Measurements from ENCODE around the gene GAL3ST3.

The GAL3ST3 gene, protein sequence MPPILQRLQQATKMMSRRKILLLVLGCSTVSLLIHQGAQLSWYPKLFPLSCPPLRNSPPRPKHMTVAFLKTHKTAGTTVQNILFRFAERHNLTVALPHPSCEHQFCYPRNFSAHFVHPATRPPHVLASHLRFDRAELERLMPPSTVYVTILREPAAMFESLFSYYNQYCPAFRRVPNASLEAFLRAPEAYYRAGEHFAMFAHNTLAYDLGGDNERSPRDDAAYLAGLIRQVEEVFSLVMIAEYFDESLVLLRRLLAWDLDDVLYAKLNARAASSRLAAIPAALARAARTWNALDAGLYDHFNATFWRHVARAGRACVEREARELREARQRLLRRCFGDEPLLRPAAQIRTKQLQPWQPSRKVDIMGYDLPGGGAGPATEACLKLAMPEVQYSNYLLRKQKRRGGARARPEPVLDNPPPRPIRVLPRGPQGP

DNA sequence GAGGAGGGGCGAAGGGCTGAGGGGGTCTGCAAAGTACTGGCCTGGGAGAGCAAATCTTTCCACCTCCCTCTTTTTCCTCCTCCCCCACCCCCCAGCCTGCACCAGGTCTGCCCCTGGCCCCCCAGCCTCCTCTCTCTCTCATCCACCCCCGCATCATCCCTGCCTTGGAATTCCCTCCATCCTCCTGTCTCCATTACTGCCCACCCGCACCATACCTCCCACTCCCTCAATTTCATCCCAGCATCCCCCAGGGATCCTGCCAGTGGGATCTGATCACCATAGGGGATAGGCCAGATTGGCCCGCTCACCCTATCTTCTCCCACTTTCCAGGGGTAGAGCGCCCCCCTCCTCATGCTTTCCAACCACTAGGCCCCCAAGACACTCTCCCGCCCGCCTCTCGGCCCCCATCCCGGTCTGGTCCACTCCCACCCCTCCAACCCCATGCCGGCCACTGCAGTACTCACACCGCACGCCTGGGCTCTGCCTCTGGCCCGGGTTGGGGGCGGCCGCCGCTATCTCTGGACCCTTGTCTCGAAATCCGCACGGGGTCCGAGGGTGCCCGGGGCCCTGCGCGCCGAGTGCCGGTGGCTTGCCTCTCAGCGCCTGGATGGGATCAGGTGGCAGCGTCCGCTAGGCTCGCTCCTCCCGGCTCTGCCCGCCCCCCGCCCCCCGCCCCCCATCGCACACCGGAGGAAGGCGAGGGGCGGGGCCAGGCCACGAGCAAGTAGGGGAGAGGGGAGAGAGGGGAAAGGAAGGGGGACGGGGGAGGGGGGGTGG lies at the start of gene GAL3ST3:
TSS of gene GAL3ST3 (minus strand) at position 615 of the 777 bp plus-strand sequence. CDS start 3,746 bp downstream, outside the sequence.
- TF ChIP-seq GATA2 (IDR thresholded peaks at IDR 0.05; ENCODE audit: low read depth, low read length) (no peak), GATA3 (IDR thresholded peaks at IDR 0.05; ENCODE audit: low read depth, low read length) (no peak)

DNA sequence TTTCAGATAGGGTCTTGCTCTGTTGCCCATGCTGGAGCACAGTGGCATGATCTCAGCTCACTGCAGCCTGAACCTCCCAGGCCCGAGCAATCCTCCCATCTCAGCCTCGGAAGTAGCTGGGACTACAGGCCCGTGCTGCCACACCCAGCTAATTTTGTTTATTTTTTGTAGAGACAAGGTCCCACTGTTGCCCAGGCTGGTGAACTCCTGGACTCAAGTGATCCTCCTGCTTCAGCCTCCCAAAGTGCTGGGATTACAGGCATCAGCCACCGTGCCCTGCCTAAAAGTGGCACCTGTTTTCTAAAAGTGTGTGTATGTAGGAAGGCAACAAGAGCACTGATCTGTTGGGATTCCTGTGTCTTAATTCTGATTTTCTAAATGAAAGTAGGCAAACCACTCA lies 41.3 kb upstream of the GAL3ST3 start:
- TF ChIP-seq GATA2 (IDR thresholded peaks at IDR 0.05; ENCODE audit: low read depth, low read length): no peak
- no peak for TF ChIP-seq GATA3 (IDR thresholded peaks at IDR 0.05; ENCODE audit: low read depth, low read length)

DNA sequence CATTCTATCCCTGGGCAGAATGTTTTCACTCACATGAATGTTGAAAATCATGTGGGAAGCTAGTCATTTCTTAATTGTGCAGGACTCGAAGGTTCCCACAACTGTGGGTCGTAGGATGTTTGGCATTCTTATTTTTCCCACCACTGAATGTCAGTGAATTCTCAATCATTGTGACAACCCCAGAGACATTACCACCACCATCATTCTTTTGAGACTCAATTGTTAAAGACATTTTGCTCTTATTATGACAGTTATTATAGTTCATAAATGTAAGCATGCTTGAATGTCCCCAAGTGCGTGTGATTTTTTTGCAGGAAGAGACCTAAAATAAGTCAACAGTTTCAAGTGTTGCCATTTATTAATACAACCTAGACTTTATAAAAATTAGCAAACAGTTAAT lies 40.1 kb upstream of the GAL3ST3 start:
- TF ChIP-seq GATA2 (IDR thresholded peaks at IDR 0.05; ENCODE audit: low read depth, low read length): no peak
- no peak for TF ChIP-seq GATA3 (IDR thresholded peaks at IDR 0.05; ENCODE audit: low read depth, low read length)

DNA sequence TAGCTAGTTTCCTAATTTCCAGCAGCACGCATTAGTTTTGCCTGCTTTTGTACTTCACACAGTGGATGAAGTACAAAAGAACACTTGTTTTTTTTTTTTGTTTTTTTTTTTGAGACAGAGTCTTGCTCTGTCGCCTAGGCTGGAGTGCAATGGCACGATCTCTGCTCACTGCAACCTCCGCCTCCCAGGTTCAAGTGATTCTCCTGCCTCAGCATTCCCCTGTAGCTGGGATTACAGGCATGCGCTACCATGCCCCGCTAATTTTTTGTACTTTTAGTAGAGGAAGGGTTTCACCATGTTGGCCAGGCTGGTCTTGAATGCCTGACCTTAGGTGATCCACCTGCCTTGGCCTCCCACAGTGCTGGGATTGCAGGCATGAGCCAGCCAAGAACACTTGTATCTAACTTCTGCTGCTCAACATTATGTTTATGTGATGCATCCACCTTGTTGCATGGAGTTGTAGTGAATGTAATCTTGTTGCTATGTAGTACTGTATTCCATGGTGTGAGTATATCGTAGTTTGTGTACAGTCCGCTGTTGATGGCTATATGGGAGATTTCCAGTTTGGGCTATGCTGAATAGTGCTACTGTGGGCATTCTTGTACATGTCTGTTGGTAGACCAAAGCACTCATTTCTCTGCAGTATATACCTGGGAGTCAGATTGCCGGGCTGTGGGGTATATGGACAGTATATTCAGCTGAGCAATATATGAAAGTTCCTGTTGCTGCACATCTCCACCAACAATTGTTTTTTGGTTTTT lies 38.4 kb upstream of the GAL3ST3 start:
- TF ChIP-seq GATA2 (IDR thresholded peaks at IDR 0.05; ENCODE audit: low read depth, low read length): no peak
- no peak for TF ChIP-seq GATA3 (IDR thresholded peaks at IDR 0.05; ENCODE audit: low read depth, low read length)

DNA sequence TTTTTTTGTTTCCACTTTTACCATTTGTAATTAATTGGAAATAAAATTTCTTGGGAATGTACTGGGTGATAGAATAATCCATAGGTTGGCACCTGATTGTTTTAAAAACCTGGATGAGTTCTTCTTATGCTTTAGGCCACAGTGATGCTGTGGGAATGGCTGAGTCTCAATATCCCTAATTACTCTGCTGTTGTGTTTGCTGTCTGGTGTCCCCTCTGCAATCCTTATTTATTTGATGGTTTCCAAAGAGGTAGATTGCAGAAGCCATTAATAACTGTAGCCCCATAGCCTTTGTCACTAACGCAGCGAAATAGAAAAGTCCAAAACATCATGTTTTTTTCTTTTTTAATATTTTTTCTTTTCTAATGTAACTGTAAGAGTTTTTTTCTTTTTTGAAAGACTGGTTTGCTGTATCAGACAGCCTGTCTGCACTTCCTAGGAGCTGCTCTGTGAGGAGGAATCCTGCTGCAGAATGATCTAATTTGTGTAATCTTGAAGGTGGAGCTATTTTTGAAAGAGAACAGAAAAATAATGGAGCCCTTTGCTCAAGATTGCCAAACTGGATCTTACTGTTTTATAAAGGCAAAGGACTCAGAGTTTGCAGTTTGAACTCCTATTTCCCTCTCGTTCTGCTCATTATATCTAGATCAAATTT lies 36.0 kb upstream of the GAL3ST3 start:
- TF ChIP-seq GATA2 (IDR thresholded peaks at IDR 0.05; ENCODE audit: low read depth, low read length) (no peak), GATA3 (IDR thresholded peaks at IDR 0.05; ENCODE audit: low read depth, low read length) (no peak)

DNA sequence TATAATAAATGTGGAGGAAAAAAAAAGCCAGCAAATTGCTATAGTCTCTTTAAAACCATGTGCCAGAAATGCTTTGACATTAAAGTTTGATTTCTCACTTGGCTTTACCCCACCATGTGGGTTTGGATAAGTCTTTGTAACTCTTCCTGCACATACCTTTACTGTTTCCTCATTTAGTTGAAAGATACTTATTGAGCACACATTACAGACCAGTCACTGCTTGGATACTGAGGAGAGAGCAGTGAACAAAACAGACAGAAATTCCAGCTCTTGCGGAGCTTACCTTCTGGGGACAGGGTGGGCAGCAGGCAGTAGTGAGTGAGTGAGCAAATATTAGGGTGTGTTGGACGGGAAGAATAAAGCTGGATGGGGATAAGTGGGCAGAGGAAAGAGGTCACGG lies 34.8 kb upstream of the GAL3ST3 start:
- TF ChIP-seq GATA2 (IDR thresholded peaks at IDR 0.05; ENCODE audit: low read depth, low read length): no peak
- no peak for TF ChIP-seq GATA3 (IDR thresholded peaks at IDR 0.05; ENCODE audit: low read depth, low read length)

DNA sequence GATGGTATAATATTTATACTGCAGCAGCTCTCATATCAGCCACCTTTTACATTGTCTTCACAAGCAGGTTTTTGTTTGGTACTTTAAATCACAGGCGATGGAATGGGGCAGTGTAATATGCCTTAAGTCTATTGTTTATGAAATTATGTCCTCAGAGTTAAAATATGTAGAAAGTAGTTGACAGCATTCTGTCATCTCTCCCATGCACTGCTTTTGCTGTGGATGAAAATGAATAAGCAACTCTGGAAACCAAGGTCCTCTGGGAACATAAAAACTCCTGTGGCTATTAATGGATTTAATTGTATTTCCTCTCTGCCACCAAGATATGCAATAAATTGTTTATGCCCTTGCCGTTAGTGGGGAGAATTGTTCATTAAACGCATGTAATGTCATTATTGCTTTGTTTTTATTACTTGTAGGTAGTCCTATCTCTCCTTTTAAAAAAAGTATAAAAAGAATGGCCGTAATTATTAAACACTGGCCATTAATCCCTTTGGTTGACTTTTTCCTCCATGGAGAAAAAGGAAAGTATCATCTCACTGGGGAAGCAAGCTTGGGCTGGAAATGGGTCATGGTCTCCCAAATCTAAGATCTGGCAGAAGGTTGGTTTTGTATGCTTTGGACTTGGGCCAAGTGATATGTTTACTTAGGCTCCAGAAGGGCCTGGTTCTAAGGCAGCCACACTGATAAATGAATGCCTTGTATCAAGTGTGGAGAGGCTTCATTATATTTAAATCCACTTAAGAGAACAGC lies 34.2 kb upstream of the GAL3ST3 start:
- TF ChIP-seq GATA2 (IDR thresholded peaks at IDR 0.05; ENCODE audit: low read depth, low read length) (peak; percentile 76), GATA3 (IDR thresholded peaks at IDR 0.05; ENCODE audit: low read depth, low read length) (0 out of 2 replicates have a peak, but pooled peaks have one; percentile 20)

DNA sequence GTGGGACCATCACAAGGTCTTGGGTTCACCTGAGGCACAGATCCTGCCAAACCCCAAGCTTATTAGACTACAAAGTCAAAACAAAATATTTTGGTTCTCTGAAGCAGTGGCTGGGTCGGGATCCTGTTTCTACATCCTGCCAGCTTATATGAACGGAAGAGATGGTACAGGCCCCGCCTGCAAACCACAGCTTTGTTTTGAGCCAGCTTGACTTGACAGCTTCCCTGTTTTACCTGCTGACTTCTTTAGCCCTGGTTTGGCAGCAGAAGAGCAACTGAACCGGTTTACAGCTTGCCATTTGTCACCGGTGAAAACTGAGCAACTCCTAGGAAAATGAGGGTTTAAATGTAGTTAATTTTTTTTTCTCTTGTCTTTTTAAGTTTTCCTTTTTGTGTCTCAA lies 32.5 kb upstream of the GAL3ST3 start:
- TF ChIP-seq GATA2 (IDR thresholded peaks at IDR 0.05; ENCODE audit: low read depth, low read length) (no peak), GATA3 (IDR thresholded peaks at IDR 0.05; ENCODE audit: low read depth, low read length) (no peak)

DNA sequence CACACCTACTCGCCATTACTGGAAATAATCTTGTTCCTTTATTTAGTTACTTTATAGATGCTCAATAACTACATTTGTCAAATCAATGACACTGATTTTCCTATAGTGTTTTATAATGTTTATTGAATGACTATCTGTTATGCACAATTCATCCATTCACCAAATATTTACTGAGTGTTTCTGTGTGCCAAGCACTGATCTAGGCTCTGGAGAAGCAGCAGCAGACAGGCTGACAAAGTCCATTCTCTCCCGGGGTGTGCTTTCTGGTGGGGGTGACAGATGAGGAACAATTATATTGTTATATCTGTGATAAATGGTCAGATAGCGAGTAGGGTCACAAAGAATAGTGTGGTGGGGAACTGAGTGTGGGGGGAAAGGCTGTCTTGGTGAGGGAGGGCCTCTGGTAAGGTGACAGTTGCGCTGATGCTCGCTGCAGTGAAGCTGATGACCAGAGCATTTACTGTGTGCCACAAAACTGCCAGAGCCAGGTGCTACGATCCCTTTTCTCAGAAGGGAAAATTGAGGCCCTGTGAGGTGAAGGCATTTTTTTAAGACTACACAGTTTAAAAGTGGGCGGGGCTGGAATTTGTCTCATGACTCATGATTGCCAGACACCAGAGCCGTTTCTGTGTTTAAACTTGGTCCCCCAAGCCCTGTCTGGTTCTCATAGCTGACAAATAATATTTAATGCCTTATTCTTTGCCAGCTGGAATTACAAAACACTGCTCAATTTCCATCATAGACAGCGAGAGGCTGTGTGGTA lies 31.3 kb upstream of the GAL3ST3 start:
- TF ChIP-seq GATA2 (IDR thresholded peaks at IDR 0.05; ENCODE audit: low read depth, low read length) (no peak), GATA3 (IDR thresholded peaks at IDR 0.05; ENCODE audit: low read depth, low read length) (no peak)

DNA sequence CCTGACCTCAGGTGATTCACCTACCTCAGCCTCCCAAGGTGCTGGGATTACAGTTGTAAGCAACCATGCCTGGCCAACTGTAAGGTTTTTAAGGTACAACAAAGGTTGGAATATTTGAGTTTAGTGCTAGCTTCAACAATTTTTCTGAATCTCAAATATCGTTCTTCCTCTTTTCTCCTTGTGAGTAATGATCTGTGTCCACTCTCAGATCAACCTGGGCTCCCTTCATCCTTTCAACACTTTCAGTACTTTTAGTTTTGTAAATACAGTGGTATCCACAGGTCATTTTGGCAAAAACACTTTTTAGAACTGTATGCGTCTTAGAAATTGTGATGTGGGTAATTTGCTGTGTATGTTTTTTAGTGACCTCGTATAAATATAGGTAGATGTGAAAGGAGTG lies 29.0 kb upstream of the GAL3ST3 start:
- TF ChIP-seq GATA2 (IDR thresholded peaks at IDR 0.05; ENCODE audit: low read depth, low read length) (no peak), GATA3 (IDR thresholded peaks at IDR 0.05; ENCODE audit: low read depth, low read length) (no peak)

DNA sequence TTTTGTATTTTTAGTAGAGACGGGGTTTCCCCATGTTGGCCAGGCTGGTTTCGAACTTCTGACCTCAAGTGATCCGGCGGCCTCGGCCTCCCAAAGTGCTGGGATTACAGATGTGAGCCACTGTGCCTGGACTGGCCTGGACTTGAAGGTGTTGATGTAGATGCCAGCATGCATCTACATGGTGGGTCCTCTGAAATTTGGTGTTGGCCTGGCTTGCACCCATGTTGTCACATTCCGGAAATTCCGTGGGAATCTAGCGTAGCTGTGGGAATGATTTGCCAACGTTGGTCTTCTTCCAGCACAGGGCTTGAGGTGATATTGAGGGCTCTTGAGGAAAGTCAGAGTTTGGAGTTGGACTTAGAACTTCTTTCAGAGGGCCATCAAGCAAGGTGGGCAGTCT lies 27.6 kb upstream of the GAL3ST3 start:
- TF ChIP-seq GATA3 (IDR thresholded peaks at IDR 0.05; ENCODE audit: low read depth, low read length) (no peak), GATA2 (IDR thresholded peaks at IDR 0.05; ENCODE audit: low read depth, low read length) (no peak)

DNA sequence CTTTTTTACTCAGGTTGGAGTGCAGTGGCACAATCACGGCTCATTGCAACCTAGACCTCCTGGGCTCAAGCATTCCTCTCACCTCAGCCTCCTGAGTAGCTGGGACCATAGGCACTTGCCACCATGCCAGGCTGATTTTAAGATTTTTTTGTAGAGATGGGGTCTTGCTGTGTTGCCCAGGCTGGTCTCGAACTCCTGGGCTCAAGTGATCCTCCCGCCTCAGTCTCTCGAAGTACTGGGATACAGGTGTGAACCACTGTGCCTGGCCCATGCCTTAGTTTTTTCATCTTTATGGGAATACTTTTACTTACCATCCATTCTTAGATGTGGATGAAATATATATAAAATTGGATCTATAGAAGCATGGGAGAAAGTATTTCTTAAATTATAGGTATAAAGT lies 26.3 kb upstream of the GAL3ST3 start:
- no peak for TF ChIP-seq GATA3 (IDR thresholded peaks at IDR 0.05; ENCODE audit: low read depth, low read length)
